ENCODE data around the gene DHRSX.

DNA sequence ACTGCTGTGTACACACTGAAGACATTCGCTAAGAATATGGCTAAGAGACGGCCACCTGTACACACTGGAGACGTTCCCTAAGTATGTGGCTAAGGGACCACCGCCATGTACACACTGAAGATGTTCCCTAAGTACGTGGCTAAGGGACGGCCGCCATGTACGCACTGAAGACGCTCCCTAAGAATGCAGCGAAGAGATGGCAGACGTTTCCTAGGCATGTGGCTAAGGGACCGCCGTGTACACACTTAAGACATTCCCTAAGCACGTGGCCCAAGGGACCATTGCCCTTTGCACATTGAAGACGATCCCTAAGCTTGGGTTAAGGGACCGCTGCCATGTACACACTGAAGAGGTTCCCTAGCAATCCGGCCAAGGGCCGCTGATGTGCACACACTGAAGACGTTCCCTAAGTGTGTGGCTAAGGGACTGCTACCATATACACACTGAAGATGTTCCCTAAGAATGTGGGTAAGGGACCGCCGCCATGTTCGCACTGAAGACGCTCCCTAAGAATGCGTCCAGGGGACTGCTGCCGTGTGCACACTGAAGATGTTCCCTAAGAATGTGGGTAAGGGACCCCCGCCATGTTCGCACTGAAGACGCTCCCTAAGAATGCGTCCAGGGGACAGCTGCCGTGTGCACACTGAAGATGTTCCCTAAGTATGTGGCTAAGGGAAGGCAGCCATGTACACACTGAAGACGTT lies 36.7 kb downstream of the DHRSX start:
- TF ChIP-seq ZFP3 (CRISPR knock-in tag; IDR thresholded peaks at IDR 0.05) (no peak), ISL1 (CRISPR knock-in tag; IDR thresholded peaks at IDR 0.05) (no peak), ZC3H10 (CRISPR knock-in tag; IDR thresholded peaks at IDR 0.05) (no peak)
- TF ChIP-seq, protein P1, sequence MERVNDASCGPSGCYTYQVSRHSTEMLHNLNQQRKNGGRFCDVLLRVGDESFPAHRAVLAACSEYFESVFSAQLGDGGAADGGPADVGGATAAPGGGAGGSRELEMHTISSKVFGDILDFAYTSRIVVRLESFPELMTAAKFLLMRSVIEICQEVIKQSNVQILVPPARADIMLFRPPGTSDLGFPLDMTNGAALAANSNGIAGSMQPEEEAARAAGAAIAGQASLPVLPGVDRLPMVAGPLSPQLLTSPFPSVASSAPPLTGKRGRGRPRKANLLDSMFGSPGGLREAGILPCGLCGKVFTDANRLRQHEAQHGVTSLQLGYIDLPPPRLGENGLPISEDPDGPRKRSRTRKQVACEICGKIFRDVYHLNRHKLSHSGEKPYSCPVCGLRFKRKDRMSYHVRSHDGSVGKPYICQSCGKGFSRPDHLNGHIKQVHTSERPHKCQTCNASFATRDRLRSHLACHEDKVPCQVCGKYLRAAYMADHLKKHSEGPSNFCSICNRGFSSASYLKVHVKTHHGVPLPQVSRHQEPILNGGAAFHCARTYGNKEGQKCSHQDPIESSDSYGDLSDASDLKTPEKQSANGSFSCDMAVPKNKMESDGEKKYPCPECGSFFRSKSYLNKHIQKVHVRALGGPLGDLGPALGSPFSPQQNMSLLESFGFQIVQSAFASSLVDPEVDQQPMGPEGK (CRISPR knock-in tag; IDR thresholded peaks at IDR 0.05; ENCODE audit: borderline replicate concordance): no peak
- TF ChIP-seq, protein P2, sequence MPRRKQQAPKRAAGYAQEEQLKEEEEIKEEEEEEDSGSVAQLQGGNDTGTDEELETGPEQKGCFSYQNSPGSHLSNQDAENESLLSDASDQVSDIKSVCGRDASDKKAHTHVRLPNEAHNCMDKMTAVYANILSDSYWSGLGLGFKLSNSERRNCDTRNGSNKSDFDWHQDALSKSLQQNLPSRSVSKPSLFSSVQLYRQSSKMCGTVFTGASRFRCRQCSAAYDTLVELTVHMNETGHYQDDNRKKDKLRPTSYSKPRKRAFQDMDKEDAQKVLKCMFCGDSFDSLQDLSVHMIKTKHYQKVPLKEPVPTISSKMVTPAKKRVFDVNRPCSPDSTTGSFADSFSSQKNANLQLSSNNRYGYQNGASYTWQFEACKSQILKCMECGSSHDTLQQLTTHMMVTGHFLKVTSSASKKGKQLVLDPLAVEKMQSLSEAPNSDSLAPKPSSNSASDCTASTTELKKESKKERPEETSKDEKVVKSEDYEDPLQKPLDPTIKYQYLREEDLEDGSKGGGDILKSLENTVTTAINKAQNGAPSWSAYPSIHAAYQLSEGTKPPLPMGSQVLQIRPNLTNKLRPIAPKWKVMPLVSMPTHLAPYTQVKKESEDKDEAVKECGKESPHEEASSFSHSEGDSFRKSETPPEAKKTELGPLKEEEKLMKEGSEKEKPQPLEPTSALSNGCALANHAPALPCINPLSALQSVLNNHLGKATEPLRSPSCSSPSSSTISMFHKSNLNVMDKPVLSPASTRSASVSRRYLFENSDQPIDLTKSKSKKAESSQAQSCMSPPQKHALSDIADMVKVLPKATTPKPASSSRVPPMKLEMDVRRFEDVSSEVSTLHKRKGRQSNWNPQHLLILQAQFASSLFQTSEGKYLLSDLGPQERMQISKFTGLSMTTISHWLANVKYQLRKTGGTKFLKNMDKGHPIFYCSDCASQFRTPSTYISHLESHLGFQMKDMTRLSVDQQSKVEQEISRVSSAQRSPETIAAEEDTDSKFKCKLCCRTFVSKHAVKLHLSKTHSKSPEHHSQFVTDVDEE (CRISPR knock-in tag; IDR thresholded peaks at IDR 0.05): no peak
- TF ChIP-seq, protein P3, sequence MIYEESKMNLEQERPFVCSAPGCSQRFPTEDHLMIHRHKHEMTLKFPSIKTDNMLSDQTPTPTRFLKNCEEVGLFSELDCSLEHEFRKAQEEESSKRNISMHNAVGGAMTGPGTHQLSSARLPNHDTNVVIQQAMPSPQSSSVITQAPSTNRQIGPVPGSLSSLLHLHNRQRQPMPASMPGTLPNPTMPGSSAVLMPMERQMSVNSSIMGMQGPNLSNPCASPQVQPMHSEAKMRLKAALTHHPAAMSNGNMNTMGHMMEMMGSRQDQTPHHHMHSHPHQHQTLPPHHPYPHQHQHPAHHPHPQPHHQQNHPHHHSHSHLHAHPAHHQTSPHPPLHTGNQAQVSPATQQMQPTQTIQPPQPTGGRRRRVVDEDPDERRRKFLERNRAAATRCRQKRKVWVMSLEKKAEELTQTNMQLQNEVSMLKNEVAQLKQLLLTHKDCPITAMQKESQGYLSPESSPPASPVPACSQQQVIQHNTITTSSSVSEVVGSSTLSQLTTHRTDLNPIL (CRISPR knock-in tag; IDR thresholded peaks at IDR 0.05; ENCODE audit: low read depth): no peak

Measured in SK-N-SH treated with all-trans-retinoic acid at 6 μM for 48 hours (cell line).